Liver (tissue), 9 donors: Measurements from ENCODE around the gene ZNF341. TPM values are rescaled to one million over a fixed set of nuclear protein-coding genes. Genes with fewer than 3 reads are reported as not detected.

Source experiments
- DNase-seq: peaks from one replicate; pipeline ENCODE4 v3.0.0-alpha.2; 2017; ENCODE audit warnings: low spot score
- H3K27ac ChIP-seq, 2 donors: one replicate each; pipeline ENCODE4 v1.7.0; 2013; ENCODE audit warnings: inconsistent platforms in 2 of 2, low read length in 2 of 2, control low read depth in 1 of 2, low read depth in 1 of 2, mild to moderate bottlenecking in 1 of 2
- H3K27me3 ChIP-seq, 4 donors: one replicate each; pipeline versions ENCODE4 v1.6.1 to v1.7.0; 2013; ENCODE audit warnings: low read length in 3 of 4, inconsistent platforms in 1 of 4, mild to moderate bottlenecking in 1 of 4, moderate library complexity in 1 of 4; ENCODE audit not compliant: control insufficient read depth in 4 of 4, insufficient read depth in 4 of 4
- H3K36me3 ChIP-seq, 4 donors: one replicate each; pipeline versions ENCODE4 v1.6.1 to v1.7.0; 2013; ENCODE audit warnings: low read length in 3 of 4, mild to moderate bottlenecking in 3 of 4, low read depth in 1 of 4, moderate library complexity in 1 of 4; ENCODE audit not compliant: control insufficient read depth in 4 of 4, insufficient read depth in 3 of 4
- H3K4me1 ChIP-seq, 4 donors: one replicate each; pipeline versions ENCODE4 v1.6.1 to v1.7.0; 2013; ENCODE audit warnings: low read length in 3 of 4, mild to moderate bottlenecking in 3 of 4, moderate library complexity in 1 of 4; ENCODE audit not compliant: control insufficient read depth in 4 of 4, insufficient read depth in 4 of 4
- H3K4me3 ChIP-seq, 3 donors: one replicate each; pipeline versions ENCODE4 v1.6.1 to v1.7.0; 2013; ENCODE audit warnings: low read length in 3 of 3, control low read depth in 1 of 3, low read depth in 1 of 3, mild to moderate bottlenecking in 1 of 3
- H3K9ac ChIP-seq, 2 donors: one replicate each; pipeline ENCODE4 v1.7.0; 2013; ENCODE audit warnings: low read length in 2 of 2, mild to moderate bottlenecking in 2 of 2, moderate library complexity in 2 of 2, control low read depth in 1 of 2, low read depth in 1 of 2
- H3K9me3 ChIP-seq, 4 donors: one replicate each; pipeline versions ENCODE4 v1.6.1 to v1.7.0; 2013; ENCODE audit warnings: low read length in 3 of 4; ENCODE audit not compliant: control insufficient read depth in 4 of 4
- EGR1 ChIP-seq, 2 donors: IDR thresholded peaks; 2 replicates each; pipeline ENCODE4 v1.6.1; 2016 to 2018; ENCODE audit warnings: antibody characterized with exemption in 2 of 2, low read depth in 2 of 2
- FOXA1 ChIP-seq: IDR thresholded peaks from 2 replicates; pipeline ENCODE4 v1.6.1; 2016; ENCODE audit warnings: antibody characterized with exemption
- GABPA ChIP-seq, 2 donors: IDR thresholded peaks in 1 of 2; conservative IDR thresholded peaks in 1 of 2; 2 replicates each; pipeline ENCODE4 v1.6.1; 2016; ENCODE audit warnings: antibody characterized with exemption in 2 of 2, mild to moderate bottlenecking in 1 of 2, moderate library complexity in 1 of 2
- HNF4A ChIP-seq, 2 donors: conservative IDR thresholded peaks; 2 replicates each; pipeline ENCODE4 v1.6.1; 2016; ENCODE audit warnings: antibody characterized with exemption in 2 of 2, mild to moderate bottlenecking in 2 of 2
- JUND ChIP-seq, 2 donors: IDR thresholded peaks; 2 replicates each; pipeline ENCODE4 v1.6.1; 2016; ENCODE audit warnings: antibody characterized with exemption in 2 of 2
- NR2F2 ChIP-seq: IDR thresholded peaks from 2 replicates; pipeline ENCODE4 v1.6.1; 2016; ENCODE audit warnings: antibody characterized with exemption
- RAD21 ChIP-seq, 2 donors: IDR thresholded peaks; 2 replicates each; pipeline ENCODE4 v1.6.1; 2016; ENCODE audit warnings: antibody characterized with exemption in 2 of 2, mild to moderate bottlenecking in 2 of 2
- SP1 ChIP-seq: IDR thresholded peaks from 2 replicates; pipeline ENCODE4 v1.6.1; 2018; ENCODE audit warnings: antibody characterized with exemption, mild to moderate bottlenecking
- YY1 ChIP-seq: IDR thresholded peaks from 2 replicates; pipeline ENCODE4 v1.6.1; 2016; ENCODE audit warnings: antibody characterized with exemption, mild to moderate bottlenecking
- whole genome bisulfite sequencing: extraction: QIAGEN DNeasy Blood & Tissue Kit; methylation state at CpG from one replicate; pipeline ENCODE4 v1.1.7; 2013; 5-methylcytosine and 5-hydroxymethylcytosine counted together
- polyA plus RNA-seq, 2 donors: library from polyadenylated mRNA; stranded (reverse) in 1 of 2; unstranded in 1 of 2; fragments of 200-250 nt in 1 of 2; fragments of >200 nt in 1 of 2; fragmentation: Nextera tagmentation in 1 of 2; extraction: Ambion mirVana in 1 of 2; gene quantifications; one replicate each; pipeline versions ENCODE4 v1.2.1 to v1.2.3, GENCODE V29; 2013 to 2015
- total RNA-seq, 2 donors: library from RNA; depleted of rRNA; stranded (reverse); fragments of >200 nt; gene quantifications; one replicate each; pipeline ENCODE4 v1.2.3, GENCODE V29; 2014
- TF ChIP-seq, protein P1 (sequence below): IDR thresholded peaks from 2 replicates; pipeline ENCODE4 v1.6.1; 2016; ENCODE audit warnings: antibody characterized with exemption, mild to moderate bottlenecking
- TF ChIP-seq, protein P2 (sequence below): fragments of 150-350 bp; IDR thresholded peaks from 2 replicates; pipeline ENCODE4 v1.5.1; 2017; ENCODE audit warnings: improper control_type of control experiment, low read depth, low read length; ENCODE audit not compliant: missing input control
- TF ChIP-seq, protein P3 (sequence below): IDR thresholded peaks from 2 replicates; pipeline ENCODE4 v1.6.1; 2016; ENCODE audit warnings: antibody characterized with exemption
- donor health status: healthy.
- donor health status: healthy.
- donor health status: healthy.
- donor health status: healthy.
- donor health status: healthy.

The ZNF341 gene
- total and polyA plus RNA-seq, 4 donors: 0.69 to 1.1 (median 0.82) TPM

DNA sequence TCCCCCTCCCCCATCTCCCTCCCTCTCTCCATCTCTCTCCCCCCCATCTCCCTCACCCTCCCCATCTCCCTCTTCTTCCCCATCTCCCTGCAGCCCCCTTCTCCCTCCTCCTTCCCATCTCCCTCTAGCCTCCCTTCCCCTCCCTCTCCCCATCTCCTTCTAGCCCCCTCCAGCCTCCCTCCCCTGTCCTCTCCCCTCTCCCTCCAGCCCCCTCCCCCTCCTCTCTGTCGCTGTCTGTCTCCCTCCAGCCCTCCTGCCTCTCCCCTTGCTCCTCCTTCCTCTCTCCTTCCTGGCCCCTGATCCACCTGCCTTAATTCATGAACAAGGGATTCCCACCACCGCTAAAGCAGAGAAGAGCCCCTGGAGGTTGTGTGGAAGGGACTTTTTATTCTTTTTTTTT is 52.4 kb downstream of the ZNF341 start (continued):
- no peak for TF ChIP-seq EGR1 (IDR thresholded peaks at IDR 0.05; ENCODE audit: low read depth in 2 of 2)

DNA sequence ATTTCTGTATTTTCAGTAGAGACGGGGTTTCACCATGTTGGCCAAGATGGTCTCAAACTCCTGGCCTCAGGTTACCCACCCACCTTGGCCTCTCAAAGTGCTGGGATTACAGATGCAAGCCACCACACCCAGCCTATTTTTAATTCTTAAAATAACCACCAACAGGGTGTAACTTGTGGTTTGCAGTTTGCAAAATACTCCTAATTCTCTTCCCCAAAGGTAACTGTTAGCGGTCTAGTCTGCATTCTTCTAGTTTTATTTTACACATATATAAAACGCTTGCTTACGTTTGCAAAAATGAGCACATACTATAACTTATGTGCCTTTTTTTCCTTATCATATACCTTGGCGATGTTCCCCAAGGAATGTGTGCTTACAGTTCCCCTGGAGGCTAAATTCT is 53.7 kb downstream of the ZNF341 start:
- Histone ChIP-seq H3K36me3 (no peaks in the 10 kb centered on the region), H3K27ac (no peak overlapping the region), H3K27me3 (no peaks in the 10 kb centered on the region), H3K4me3 (no peak overlapping the region), H3K4me1 (no peaks in the 10 kb centered on the region), H3K9me3 (no peaks in the 10 kb centered on the region), H3K9ac (no peak overlapping the region)
- no peak for DNase-seq
- TF ChIP-seq GABPA (IDR thresholded peaks at IDR 0.05 in 1 of 2, conservative IDR thresholded peaks at IDR 0.05 in 1 of 2): no peak
- TF ChIP-seq JUND (IDR thresholded peaks at IDR 0.05): no peak
- TF ChIP-seq, protein P1, sequence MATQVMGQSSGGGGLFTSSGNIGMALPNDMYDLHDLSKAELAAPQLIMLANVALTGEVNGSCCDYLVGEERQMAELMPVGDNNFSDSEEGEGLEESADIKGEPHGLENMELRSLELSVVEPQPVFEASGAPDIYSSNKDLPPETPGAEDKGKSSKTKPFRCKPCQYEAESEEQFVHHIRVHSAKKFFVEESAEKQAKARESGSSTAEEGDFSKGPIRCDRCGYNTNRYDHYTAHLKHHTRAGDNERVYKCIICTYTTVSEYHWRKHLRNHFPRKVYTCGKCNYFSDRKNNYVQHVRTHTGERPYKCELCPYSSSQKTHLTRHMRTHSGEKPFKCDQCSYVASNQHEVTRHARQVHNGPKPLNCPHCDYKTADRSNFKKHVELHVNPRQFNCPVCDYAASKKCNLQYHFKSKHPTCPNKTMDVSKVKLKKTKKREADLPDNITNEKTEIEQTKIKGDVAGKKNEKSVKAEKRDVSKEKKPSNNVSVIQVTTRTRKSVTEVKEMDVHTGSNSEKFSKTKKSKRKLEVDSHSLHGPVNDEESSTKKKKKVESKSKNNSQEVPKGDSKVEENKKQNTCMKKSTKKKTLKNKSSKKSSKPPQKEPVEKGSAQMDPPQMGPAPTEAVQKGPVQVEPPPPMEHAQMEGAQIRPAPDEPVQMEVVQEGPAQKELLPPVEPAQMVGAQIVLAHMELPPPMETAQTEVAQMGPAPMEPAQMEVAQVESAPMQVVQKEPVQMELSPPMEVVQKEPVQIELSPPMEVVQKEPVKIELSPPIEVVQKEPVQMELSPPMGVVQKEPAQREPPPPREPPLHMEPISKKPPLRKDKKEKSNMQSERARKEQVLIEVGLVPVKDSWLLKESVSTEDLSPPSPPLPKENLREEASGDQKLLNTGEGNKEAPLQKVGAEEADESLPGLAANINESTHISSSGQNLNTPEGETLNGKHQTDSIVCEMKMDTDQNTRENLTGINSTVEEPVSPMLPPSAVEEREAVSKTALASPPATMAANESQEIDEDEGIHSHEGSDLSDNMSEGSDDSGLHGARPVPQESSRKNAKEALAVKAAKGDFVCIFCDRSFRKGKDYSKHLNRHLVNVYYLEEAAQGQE: no peak
- WGBS: 93% methylated on average over 5 of the region's 5 CpGs

DNA sequence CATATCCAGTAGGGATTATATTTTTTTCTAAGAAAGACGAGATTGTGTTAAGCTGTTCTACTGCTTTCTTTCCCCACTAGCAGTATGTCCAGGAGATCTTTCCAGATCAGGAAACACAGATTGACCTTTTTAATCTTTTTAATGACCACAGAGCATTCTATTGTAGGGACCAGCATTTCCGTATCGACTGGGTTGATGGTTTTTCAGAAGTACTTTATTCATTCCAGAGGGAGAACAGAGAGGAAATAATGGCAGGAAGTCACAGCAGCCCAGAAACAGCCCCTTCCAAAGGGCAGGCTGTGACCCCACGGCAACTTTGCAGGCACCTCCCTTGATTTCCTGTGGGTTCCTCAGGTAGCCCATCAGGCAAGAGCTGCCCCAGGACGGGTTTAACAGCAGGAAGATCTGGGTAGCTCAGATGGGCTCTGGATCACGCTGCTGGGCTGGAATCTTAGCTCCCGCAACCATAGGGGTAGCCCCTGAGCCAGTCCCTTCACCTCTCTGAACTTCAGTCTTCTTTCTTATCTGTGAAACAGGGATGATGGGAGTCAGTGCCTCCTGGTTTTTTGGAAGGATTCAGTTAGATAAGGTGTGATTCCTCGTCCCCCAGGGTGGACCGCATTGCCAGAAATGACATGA is 55.6 kb downstream of the ZNF341 start:
- Histone ChIP-seq H3K27ac (no peak overlapping the region), H3K27me3 (no peaks in the 10 kb centered on the region), H3K9me3 (no peaks in the 10 kb centered on the region), H3K9ac (no peak overlapping the region), H3K4me3 (no peak overlapping the region), H3K4me1 (no peaks in the 10 kb centered on the region), H3K36me3 (no peaks in the 10 kb centered on the region)
- 69% methylated on average over 9 of the region's 9 CpGs for WGBS
- TF ChIP-seq NR2F2: peak; percentile 92
- TF ChIP-seq, protein P2, sequence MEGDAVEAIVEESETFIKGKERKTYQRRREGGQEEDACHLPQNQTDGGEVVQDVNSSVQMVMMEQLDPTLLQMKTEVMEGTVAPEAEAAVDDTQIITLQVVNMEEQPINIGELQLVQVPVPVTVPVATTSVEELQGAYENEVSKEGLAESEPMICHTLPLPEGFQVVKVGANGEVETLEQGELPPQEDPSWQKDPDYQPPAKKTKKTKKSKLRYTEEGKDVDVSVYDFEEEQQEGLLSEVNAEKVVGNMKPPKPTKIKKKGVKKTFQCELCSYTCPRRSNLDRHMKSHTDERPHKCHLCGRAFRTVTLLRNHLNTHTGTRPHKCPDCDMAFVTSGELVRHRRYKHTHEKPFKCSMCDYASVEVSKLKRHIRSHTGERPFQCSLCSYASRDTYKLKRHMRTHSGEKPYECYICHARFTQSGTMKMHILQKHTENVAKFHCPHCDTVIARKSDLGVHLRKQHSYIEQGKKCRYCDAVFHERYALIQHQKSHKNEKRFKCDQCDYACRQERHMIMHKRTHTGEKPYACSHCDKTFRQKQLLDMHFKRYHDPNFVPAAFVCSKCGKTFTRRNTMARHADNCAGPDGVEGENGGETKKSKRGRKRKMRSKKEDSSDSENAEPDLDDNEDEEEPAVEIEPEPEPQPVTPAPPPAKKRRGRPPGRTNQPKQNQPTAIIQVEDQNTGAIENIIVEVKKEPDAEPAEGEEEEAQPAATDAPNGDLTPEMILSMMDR: no peak
- DNase-seq: no peak

DNA sequence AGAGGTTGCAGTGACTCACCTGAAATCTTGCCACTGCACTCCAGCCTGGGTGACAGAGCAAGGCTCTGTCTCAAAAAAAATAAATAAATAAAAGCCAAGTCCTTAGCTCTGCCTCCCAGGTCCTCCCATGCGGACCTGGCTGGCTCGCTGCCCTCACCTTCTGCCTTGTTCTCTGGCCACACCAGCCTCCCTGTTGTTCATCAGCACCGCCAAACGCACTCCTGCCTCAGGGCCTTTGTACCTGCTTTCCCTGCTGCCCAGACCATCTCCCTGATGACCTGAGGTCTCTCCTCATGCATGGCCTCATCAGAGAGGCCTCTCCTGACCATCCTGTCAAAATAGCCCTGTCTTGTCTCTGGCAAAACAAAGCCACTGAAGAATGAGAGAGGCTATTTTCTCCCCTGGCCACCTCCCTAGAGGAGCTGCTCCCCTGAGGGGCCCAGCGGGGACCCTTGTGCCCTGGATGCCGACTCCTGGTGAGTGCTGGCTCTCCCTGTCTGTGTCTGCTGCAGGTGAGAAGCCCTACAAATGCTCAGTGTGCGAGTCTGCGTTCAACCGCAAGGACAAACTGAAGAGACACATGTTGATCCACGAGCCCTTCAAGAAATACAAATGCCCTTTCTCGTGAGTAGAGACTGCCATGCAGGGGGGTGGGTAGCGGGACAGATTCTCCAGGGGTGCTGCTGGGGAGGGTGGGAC is 56.7 kb downstream of the ZNF341 start:
- 95% methylated on average over 12 of the region's 12 CpGs for WGBS
- Histone ChIP-seq H3K4me3 (no peak overlapping the region), H3K9me3 (no peaks in the 10 kb centered on the region), H3K4me1 (no peaks in the 10 kb centered on the region), H3K36me3 (no peaks in the 10 kb centered on the region), H3K27me3 (no peaks in the 10 kb centered on the region), H3K9ac (no peak overlapping the region), H3K27ac (no peak overlapping the region)
- DNase-seq: no peak
- TF ChIP-seq, protein P1: no peak
- TF ChIP-seq SP1: no peak
- TF ChIP-seq GABPA (IDR thresholded peaks at IDR 0.05 in 1 of 2, conservative IDR thresholded peaks at IDR 0.05 in 1 of 2): no peak
- TF ChIP-seq FOXA1: no peak
- no peak for TF ChIP-seq RAD21 (IDR thresholded peaks at IDR 0.05)
- TF ChIP-seq, protein P2: no peak
- TF ChIP-seq HNF4A (conservative IDR thresholded peaks at IDR 0.05): no peak
- no peak for TF ChIP-seq YY1
- TF ChIP-seq, protein P3, sequence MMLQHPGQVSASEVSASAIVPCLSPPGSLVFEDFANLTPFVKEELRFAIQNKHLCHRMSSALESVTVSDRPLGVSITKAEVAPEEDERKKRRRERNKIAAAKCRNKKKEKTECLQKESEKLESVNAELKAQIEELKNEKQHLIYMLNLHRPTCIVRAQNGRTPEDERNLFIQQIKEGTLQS: no peak
